Activated CD4-positive, CD25-positive, alpha-beta regulatory T cell treated with anti-CD3 and anti-CD28 coated beads, Interleukin-2, amount 50 U/mL, for 72 hours (primary cell): Measurements from ENCODE around the gene SLC16A6.
A peak's percentile ranks its signal among the peaks of the same experiment; 100 is the strongest.
"Not testable (repeated sequence)": the region's sequence is repeated elsewhere in the genome, so short reads cannot be mapped to it uniquely, and the experiment has no call there.

Source experiments
- DNase-seq: peaks from one replicate; pipeline ENCODE4 v3.0.0; 2021

The SLC16A6 gene

GRCh38 chr17:68309066-68309670, 18.2 kb upstream of the SLC16A6 start:
- not testable (repeated sequence) for DNase-seq

- DNase-seq = not testable (repeated sequence)
These were observed 17.6 kb upstream of the SLC16A6 start for GRCh38 chr17:68308486-68308885.

- no peak for DNase-seq
These were observed 16.5 kb upstream of the SLC16A6 start for GRCh38 chr17:68307443-68307842.

GRCh38 chr17:68306819-68307218, 15.9 kb upstream of the SLC16A6 start:
- DNase-seq = no peak

- no peak for DNase-seq
These were observed 14.2 kb upstream of the SLC16A6 start for GRCh38 chr17:68305142-68305541.

GRCh38 chr17:68304706-68305105, 13.8 kb upstream of the SLC16A6 start:
- DNase-seq = no peak

- no peak for DNase-seq
These were observed 11.7 kb upstream of the SLC16A6 start for GRCh38 chr17:68302666-68303065.

GRCh38 chr17:68302066-68302564, 11.2 kb upstream of the SLC16A6 start:
- DNase-seq = no peak

GRCh38 chr17:68301438-68301959, 10.6 kb upstream of the SLC16A6 start:
- DNase-seq = no peak

GRCh38 chr17:68299817-68300216, 8.9 kb upstream of the SLC16A6 start:
- no peak for DNase-seq

GRCh38 chr17:68298601-68299000, 7.7 kb upstream of the SLC16A6 start:
- DNase-seq = no peak

GRCh38 chr17:68297195-68297594, 6.3 kb upstream of the SLC16A6 start:
- DNase-seq = no peak

GRCh38 chr17:68296217-68297191, 5.6 kb upstream of the SLC16A6 start:
- DNase-seq = no peak

- no peak for DNase-seq
These were observed 4.2 kb upstream of the SLC16A6 start for GRCh38 chr17:68295086-68295485.

GRCh38 chr17:68294617-68295016, 3.7 kb upstream of the SLC16A6 start:
- DNase-seq = no peak

- DNase-seq = no peak
These were observed 3.2 kb upstream of the SLC16A6 start for GRCh38 chr17:68294196-68294555.

- no peak for DNase-seq
These were observed 2.7 kb upstream of the SLC16A6 start for GRCh38 chr17:68293490-68294195.

GRCh38 chr17:68292689-68293040, 1.7 kb upstream of the SLC16A6 start:
- DNase-seq = no peak

GRCh38 chr17:68291836-68292688, 1.1 kb upstream of the SLC16A6 start:
- DNase-seq = peak; percentile 79

- DNase-seq = peak; percentile 44
These were observed 516 bp downstream of the SLC16A6 start for GRCh38 chr17:68290268-68290954.

- DNase-seq = no peak
These were observed 1.0 kb downstream of the SLC16A6 start for GRCh38 chr17:68289936-68290267.

GRCh38 chr17:68289473-68289872, 1.5 kb downstream of the SLC16A6 start:
- no peak for DNase-seq
